DOHH2 (cell line): ENCODE measurements around the gene ALPI.
A peak's percentile ranks its signal among the peaks of the same experiment; 100 is the strongest.
"Not testable (repeated sequence)": the region's sequence is repeated elsewhere in the genome, so short reads cannot be mapped to it uniquely, and the experiment has no call there.

Source experiments
- H3F3A ChIP-seq: fragments of 200-600 bp; sonication (generic), shearing (Covaris generic); 2 replicates; pipeline ENCODE4 v1.6.0; 2016; ENCODE audit warnings: antibody characterized with exemption, mild to moderate bottlenecking; ENCODE audit not compliant: control insufficient read depth, insufficient read depth
- H3K27ac ChIP-seq: fragments of 200-600 bp; sonication (generic); 2 replicates; pipeline ENCODE4 v1.5.1; 2014; ENCODE audit warnings: low read depth, mild to moderate bottlenecking, low read length, moderate library complexity
- H3K27me3 ChIP-seq: fragments of 200-600 bp; sonication (generic); 2 replicates; pipeline ENCODE4 v1.6.1; 2014; ENCODE audit warnings: mild to moderate bottlenecking, low read length, mixed read lengths; ENCODE audit not compliant: control insufficient read depth
- H3K36me3 ChIP-seq: fragments of 200-600 bp; sonication (generic); 2 replicates; pipeline ENCODE4 v1.6.1; 2014; ENCODE audit warnings: mild to moderate bottlenecking, low read length, moderate library complexity, mixed read lengths; ENCODE audit not compliant: control insufficient read depth
- H3K4me1 ChIP-seq: fragments of 200-600 bp; sonication (generic); 2 replicates; pipeline ENCODE4 v1.6.1; 2014; ENCODE audit warnings: mild to moderate bottlenecking, low read length, mixed read lengths; ENCODE audit not compliant: control insufficient read depth
- H3K4me2 ChIP-seq: fragments of 200-600 bp; sonication (generic); 2 replicates; pipeline ENCODE4 v1.6.0; 2014; ENCODE audit warnings: mild to moderate bottlenecking, low read length, moderate library complexity
- H3K4me3 ChIP-seq: fragments of 200-600 bp; sonication (generic); 2 replicates; pipeline ENCODE4 v1.5.1; 2014; ENCODE audit warnings: mild to moderate bottlenecking, low read length, mixed read lengths
- H3K79me2 ChIP-seq: fragments of 200-600 bp; sonication (generic); 2 replicates; pipeline ENCODE4 v1.6.1; 2014; ENCODE audit warnings: mild to moderate bottlenecking, low read length, mixed read lengths; ENCODE audit not compliant: control insufficient read depth
- H3K9me2 ChIP-seq: fragments of 200-600 bp; sonication (generic); replicated peaks from 2 replicates; pipeline ENCODE4 v1.6.1; 2014; ENCODE audit warnings: mild to moderate bottlenecking, low read length, mixed read lengths; ENCODE audit not compliant: control insufficient read depth
- H3K9me3 ChIP-seq: fragments of 200-600 bp; sonication (generic); 2 replicates; pipeline ENCODE4 v1.6.1; 2014; ENCODE audit warnings: antibody characterized with exemption, low read length, mixed read lengths; ENCODE audit not compliant: control insufficient read depth, insufficient read depth
- H4K20me1 ChIP-seq: fragments of 200-600 bp; sonication (generic); 2 replicates; pipeline ENCODE4 v1.6.0; 2014; ENCODE audit warnings: low read depth, mild to moderate bottlenecking, antibody characterized with exemption, low read length, moderate library complexity; ENCODE audit not compliant: control insufficient read depth, insufficient read depth
- CTCF ChIP-seq: fragments of 200-600 bp; sonication (generic); IDR thresholded peaks from one replicate; pipeline ENCODE4 v1.5.1; 2014; ENCODE audit warnings: antibody characterized with exemption, mild to moderate bottlenecking, low read depth, low read length; ENCODE audit not compliant: poor library complexity, severe bottlenecking
- EZH2phosphoT487 ChIP-seq: fragments of 200-600 bp; sonication (generic); IDR thresholded peaks from 2 replicates; pipeline ENCODE4 v1.6.1; 2017; ENCODE audit warnings: borderline replicate concordance, mild to moderate bottlenecking, antibody characterized with exemption, low read length, moderate library complexity, mixed read lengths

ALPI gene

GRCh38 chr2:232444409-232445148 lies 11.4 kb upstream of the ALPI start:
- H3K9me2 ChIP-seq = no peaks in the 10 kb centered on the region
- no peaks in the 10 kb centered on the region for H3K27me3 ChIP-seq
- H3K79me2 ChIP-seq = no peaks in the 10 kb centered on the region
- H3K36me3 ChIP-seq = no peaks in the 10 kb centered on the region
- H3K27ac ChIP-seq = no peak overlapping the region
- no peak for TF ChIP-seq EZH2phosphoT487
- peak; percentile 83 for TF ChIP-seq CTCF
- no peak overlapping the region for H3K4me3 ChIP-seq
- no peaks in the 10 kb centered on the region for H4K20me1 ChIP-seq
- H3K4me2 ChIP-seq = no peak overlapping the region
- H3K4me1 ChIP-seq = peaks cover 25% of the 10 kb centered on the region
- H3F3A ChIP-seq = no peaks in the 10 kb centered on the region
- no peaks in the 10 kb centered on the region for H3K9me3 ChIP-seq

DNA sequence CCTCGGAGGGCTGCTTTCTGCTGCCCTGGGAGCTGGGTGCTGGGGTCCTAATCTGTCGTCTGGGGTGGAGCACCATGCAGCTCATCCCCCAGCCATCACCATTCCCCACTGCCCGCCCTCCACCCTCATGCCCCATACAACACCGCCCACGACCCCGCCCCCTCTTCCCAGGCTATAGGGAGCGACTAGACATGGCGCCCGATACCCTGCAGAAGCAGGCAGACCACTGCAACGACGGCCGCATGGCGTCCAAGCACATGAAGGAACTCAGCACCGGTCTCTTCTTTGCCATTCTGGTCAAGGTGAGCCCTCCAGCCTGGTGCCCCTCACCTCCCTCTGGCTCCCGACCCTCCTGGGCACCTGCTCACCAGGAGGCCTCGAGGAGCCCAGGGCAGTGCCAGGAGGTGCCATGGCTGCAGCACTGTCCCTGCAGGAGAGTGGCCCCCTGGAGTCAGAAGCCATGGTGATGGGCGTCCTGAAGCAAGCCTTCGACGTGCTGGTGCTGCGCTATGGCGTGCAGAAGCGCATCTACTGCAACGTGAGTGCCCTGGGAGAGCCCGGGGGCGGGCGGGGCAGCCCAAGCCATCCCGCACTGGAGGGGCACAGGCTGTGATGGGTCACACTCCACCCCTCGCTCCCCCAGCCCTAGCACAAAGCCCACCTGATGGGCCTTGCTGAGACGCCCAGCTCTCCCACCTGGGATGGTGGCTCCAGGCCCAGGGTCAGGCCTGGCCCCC lies 10.6 kb upstream of the ALPI start:
- peaks cover 32% of the 10 kb centered on the region for H3K4me1 ChIP-seq
- H3K4me3 ChIP-seq, H4K20me1 ChIP-seq, H3K79me2 ChIP-seq, H3K9me2 ChIP-seq, H3K27me3 ChIP-seq, H3K4me2 ChIP-seq, H3K36me3 ChIP-seq, H3K9me3 ChIP-seq, H3F3A ChIP-seq, H3K27ac ChIP-seq: not testable (repeated sequence)

- H3K9me2 ChIP-seq, H3K4me3 ChIP-seq, H4K20me1 ChIP-seq, H3K4me2 ChIP-seq, H3K27ac ChIP-seq, H3K9me3 ChIP-seq, H3K36me3 ChIP-seq, H3K79me2 ChIP-seq, H3K27me3 ChIP-seq, H3F3A ChIP-seq: not testable (repeated sequence)
- peak; percentile 39 for TF ChIP-seq CTCF
- H3K4me1 ChIP-seq = peaks cover 32% of the 10 kb centered on the region
Observed at GRCh38 chr2:232446266-232446777, 9.6 kb upstream of the ALPI start.

- Histone ChIP-seq H3K9me2 (no peaks in the 10 kb centered on the region), H3K4me2 (no peak overlapping the region), H3K27ac (no peak overlapping the region), H3K4me3 (no peak overlapping the region), H3K27me3 (no peaks in the 10 kb centered on the region), H3F3A (no peaks in the 10 kb centered on the region), H3K36me3 (no peaks in the 10 kb centered on the region), H4K20me1 (no peaks in the 10 kb centered on the region), H3K9me3 (no peaks in the 10 kb centered on the region), H3K4me1 (peaks cover 32% of the 10 kb centered on the region), H3K79me2 (no peaks in the 10 kb centered on the region)
- TF ChIP-seq CTCF (no peak), EZH2phosphoT487 (no peak)
Observed at GRCh38 chr2:232447091-232447620, 8.8 kb upstream of the ALPI start.
